Measurements from ENCODE around the gene IL17C.

DNA sequence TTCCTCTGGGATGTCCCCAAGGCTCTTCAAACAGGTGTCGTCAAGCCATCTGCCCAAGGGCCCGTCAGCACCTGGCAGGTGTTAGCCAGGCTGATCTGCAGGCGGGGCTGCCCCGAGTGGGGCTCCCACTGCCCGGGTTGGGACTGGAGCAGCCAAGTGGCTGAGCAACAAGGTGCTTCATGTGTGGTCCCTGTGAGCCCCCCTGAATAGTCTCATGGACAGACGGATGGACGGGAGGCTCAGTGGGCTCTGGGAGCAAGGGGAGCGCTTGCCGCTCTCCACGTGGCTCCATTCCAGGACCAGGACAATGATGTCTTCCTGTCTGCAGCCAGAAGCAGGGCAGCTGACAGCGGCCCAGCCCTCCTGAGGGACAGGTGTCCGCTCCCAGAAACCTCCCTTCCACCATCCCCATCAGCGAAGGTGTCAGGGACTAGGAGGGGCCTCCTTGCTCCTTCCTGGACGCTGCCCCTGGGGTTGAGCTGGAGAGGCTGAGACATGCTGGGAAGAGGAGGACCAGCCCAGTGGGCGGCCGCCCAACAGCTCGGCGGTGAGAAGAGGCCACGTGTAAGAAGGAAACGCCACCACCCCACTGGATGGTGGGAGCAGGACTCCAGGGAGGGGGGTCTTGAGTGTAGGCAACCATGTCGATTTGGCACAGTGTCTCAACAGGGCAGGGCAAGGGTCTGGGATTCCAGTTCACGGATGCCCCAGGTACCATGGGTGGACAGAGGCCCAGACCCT, 38.3 kb downstream of the IL17C start:
- no peak for TF ChIP-seq RFX5 (IDR thresholded peaks at IDR 0.05; ENCODE audit: low read length)
- no peak for TF ChIP-seq EP300 (IDR thresholded peaks at IDR 0.05; ENCODE audit: borderline replicate concordance in 1 of 2, low read depth in 1 of 2, low read length in 1 of 2)

Data from SK-N-SH (cell line).